Measurements from ENCODE around the gene IFNAR1. TPM values are rescaled to one million over a fixed set of nuclear protein-coding genes. Genes with fewer than 3 reads are reported as not detected.

IFNAR1 gene
- total and polyA plus RNA-seq, 2 donors (not counting 1 experiment from before 2014, with no cell fraction given): 17.5 to 23.1 TPM

- no peak overlapping the region for H3K27ac ChIP-seq (ENCODE audit: insufficient read depth, low read length)
- H4K20me1 ChIP-seq (ENCODE audit: control insufficient read depth, extremely low read depth, insufficient read depth, low read length): no peaks in the 10 kb centered on the region
- H3K9me3 ChIP-seq (ENCODE audit: control insufficient read depth, insufficient read depth, low read depth, low read length): no peaks in the 10 kb centered on the region
- no peak overlapping the region for H3K4me2 ChIP-seq (ENCODE audit: extremely low read depth, insufficient read depth, low read length)
- H3K4me3 ChIP-seq (replicated peaks in 1 of 4; ENCODE audit: control extremely low read depth in 1 of 4, insufficient read depth in 1 of 4, low read depth in 3 of 4, low read length in 4 of 4): no peak overlapping the region
- no peak for DNase-seq (ENCODE audit: low read depth in 2 of 2)
- no peak for TF ChIP-seq EZH2 (IDR thresholded peaks at IDR 0.05; ENCODE audit: low read length, missing control alignments)
- TF ChIP-seq CTCF (conservative IDR thresholded peaks at IDR 0.05 in 1 of 2, IDR thresholded peaks at IDR 0.05 in 1 of 2; ENCODE audit: low read depth in 1 of 2, low read length in 2 of 2): no peak
- H3K36me3 ChIP-seq (ENCODE audit: control insufficient read depth, insufficient read depth, low read length): no peaks in the 10 kb centered on the region
- no peaks in the 10 kb centered on the region for H3K27me3 ChIP-seq (ENCODE audit: control insufficient read depth, insufficient read depth, low read length)
- no peaks in the 10 kb centered on the region for H3K79me2 ChIP-seq (ENCODE audit: control insufficient read depth, insufficient read depth, low read length)
- H2AFZ ChIP-seq (ENCODE audit: low read length): no peak overlapping the region
- peaks cover 2% of the 10 kb centered on the region for H3K4me1 ChIP-seq (ENCODE audit: control insufficient read depth, extremely low read depth, insufficient read depth, low read length)
- H3K9ac ChIP-seq (ENCODE audit: insufficient read depth, low read length): no peak overlapping the region
Observed at GRCh38 chr21:33388188-33388587, 63.4 kb downstream of the IFNAR1 start.

DNA sequence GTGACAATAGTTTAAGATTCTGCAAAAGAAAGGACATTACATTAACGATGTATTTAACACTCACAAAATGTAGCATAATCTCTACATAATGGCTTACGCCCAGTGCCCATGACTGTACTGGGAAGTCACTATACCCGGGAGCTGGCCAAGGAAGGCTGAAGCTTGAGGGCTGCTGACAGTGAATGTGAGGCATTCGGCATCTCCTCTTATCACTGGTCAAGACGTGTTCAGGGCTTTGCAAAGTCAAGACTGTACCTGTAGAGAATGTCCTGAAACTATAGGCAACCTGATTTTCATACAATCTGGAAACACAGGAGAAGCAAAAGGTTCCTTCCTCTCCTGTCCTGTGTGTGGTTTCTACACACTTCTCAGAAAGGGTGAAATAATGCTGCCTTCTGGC lies 65.7 kb downstream of the IFNAR1 start:
- no peak overlapping the region for H2AFZ ChIP-seq (ENCODE audit: low read length)
- H3K4me2 ChIP-seq (ENCODE audit: extremely low read depth, insufficient read depth, low read length): no peak overlapping the region
- H3K27ac ChIP-seq (ENCODE audit: insufficient read depth, low read length): no peak overlapping the region
- H4K20me1 ChIP-seq (ENCODE audit: control insufficient read depth, extremely low read depth, insufficient read depth, low read length): no peaks in the 10 kb centered on the region
- DNase-seq (ENCODE audit: low read depth in 2 of 2): no peak
- H3K4me1 ChIP-seq (ENCODE audit: control insufficient read depth, extremely low read depth, insufficient read depth, low read length): no peaks in the 10 kb centered on the region
- H3K79me2 ChIP-seq (ENCODE audit: control insufficient read depth, insufficient read depth, low read length): no peaks in the 10 kb centered on the region
- no peak overlapping the region for H3K9ac ChIP-seq (ENCODE audit: insufficient read depth, low read length)
- no peak for TF ChIP-seq EZH2 (IDR thresholded peaks at IDR 0.05; ENCODE audit: low read length, missing control alignments)
- no peak for TF ChIP-seq CTCF (conservative IDR thresholded peaks at IDR 0.05 in 1 of 2, IDR thresholded peaks at IDR 0.05 in 1 of 2; ENCODE audit: low read depth in 1 of 2, low read length in 2 of 2)
- no peak overlapping the region for H3K4me3 ChIP-seq (replicated peaks in 1 of 4; ENCODE audit: control extremely low read depth in 1 of 4, insufficient read depth in 1 of 4, low read depth in 3 of 4, low read length in 4 of 4)
- H3K36me3 ChIP-seq (ENCODE audit: control insufficient read depth, insufficient read depth, low read length): no peaks in the 10 kb centered on the region
- H3K27me3 ChIP-seq (ENCODE audit: control insufficient read depth, insufficient read depth, low read length): no peaks in the 10 kb centered on the region
- H3K9me3 ChIP-seq (ENCODE audit: control insufficient read depth, insufficient read depth, low read depth, low read length): no peaks in the 10 kb centered on the region

- H3K27ac ChIP-seq (ENCODE audit: insufficient read depth, low read length): no peak overlapping the region
- TF ChIP-seq EZH2 (IDR thresholded peaks at IDR 0.05; ENCODE audit: low read length, missing control alignments) (no peak), CTCF (conservative IDR thresholded peaks at IDR 0.05 in 1 of 2, IDR thresholded peaks at IDR 0.05 in 1 of 2; ENCODE audit: low read depth in 1 of 2, low read length in 2 of 2) (no peak)
- H3K4me2 ChIP-seq (ENCODE audit: extremely low read depth, insufficient read depth, low read length): no peak overlapping the region
Observed at GRCh38 chr21:33391656-33392055, 66.9 kb downstream of the IFNAR1 start.

More at GRCh38 chr21:33391656-33392055, 66.9 kb downstream of the IFNAR1 start:
- no peak overlapping the region for H3K9ac ChIP-seq (ENCODE audit: insufficient read depth, low read length)
- H2AFZ ChIP-seq (ENCODE audit: low read length): no peak overlapping the region
- H3K36me3 ChIP-seq (ENCODE audit: control insufficient read depth, insufficient read depth, low read length): no peaks in the 10 kb centered on the region
- no peak for DNase-seq (ENCODE audit: low read depth in 2 of 2)
- H3K9me3 ChIP-seq (ENCODE audit: control insufficient read depth, insufficient read depth, low read depth, low read length): no peaks in the 10 kb centered on the region
- no peaks in the 10 kb centered on the region for H3K27me3 ChIP-seq (ENCODE audit: control insufficient read depth, insufficient read depth, low read length)
- no peak overlapping the region for H3K4me3 ChIP-seq (replicated peaks in 1 of 4; ENCODE audit: control extremely low read depth in 1 of 4, insufficient read depth in 1 of 4, low read depth in 3 of 4, low read length in 4 of 4)
- H3K79me2 ChIP-seq (ENCODE audit: control insufficient read depth, insufficient read depth, low read length): no peaks in the 10 kb centered on the region
- peaks cover 6% of the 10 kb centered on the region for H3K4me1 ChIP-seq (ENCODE audit: control insufficient read depth, extremely low read depth, insufficient read depth, low read length)
- no peaks in the 10 kb centered on the region for H4K20me1 ChIP-seq (ENCODE audit: control insufficient read depth, extremely low read depth, insufficient read depth, low read length)

Data from fibroblast of lung (primary cell).